GM19193 (cell line): Measurements from ENCODE around the gene PREPL.

ENCODE experiments used
- POLR2A ChIP-seq: IDR thresholded peaks from 4 replicates; pipeline ENCODE4 v1.6.1; 2011; ENCODE audit not compliant: insufficient read depth, insufficient read length; ENCODE audit errors: extremely low read depth

Gene PREPL

DNA sequence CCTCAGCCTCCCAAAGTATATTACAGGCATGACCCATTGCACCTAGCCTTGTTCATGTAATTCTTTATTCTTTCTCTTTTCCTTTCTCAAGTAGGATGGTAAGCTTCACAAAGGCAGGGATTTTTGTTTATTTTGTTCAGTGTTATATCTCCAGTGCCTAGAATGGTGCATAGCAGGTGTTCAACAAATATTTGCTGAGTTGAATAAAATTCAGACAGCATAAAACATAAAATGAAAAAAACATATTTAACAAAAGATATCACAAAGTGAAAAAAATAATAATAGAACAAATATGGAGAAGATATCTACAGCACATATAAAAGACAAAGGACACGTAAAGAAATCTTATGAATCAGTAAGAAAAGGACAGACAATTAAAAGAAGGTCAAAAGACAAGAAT is 8.8 kb downstream of the PREPL start:
- no peak for TF ChIP-seq POLR2A

- no peak for TF ChIP-seq POLR2A
Observed at GRCh38 chr2:44351676-44352075, 9.6 kb downstream of the PREPL start.

DNA sequence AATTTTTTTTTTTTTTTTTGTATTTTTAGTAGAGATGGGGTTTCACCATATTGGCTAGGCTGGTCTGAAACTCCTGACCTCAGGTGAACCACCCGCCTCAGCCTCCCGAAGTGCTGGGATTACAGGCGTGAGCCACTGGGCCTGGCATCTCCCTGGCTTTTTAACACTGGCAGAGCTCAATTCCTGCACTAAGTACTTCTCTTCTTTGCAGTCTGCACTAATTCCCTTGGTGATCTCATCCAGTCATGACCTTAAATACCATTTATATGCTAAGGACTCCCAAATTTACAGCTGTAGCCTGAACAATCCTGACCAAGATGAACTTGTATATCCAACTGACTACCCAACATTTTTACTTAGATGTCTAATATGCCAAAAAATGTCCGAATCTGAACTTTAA is 10.2 kb downstream of the PREPL start:
- no peak for TF ChIP-seq POLR2A

DNA sequence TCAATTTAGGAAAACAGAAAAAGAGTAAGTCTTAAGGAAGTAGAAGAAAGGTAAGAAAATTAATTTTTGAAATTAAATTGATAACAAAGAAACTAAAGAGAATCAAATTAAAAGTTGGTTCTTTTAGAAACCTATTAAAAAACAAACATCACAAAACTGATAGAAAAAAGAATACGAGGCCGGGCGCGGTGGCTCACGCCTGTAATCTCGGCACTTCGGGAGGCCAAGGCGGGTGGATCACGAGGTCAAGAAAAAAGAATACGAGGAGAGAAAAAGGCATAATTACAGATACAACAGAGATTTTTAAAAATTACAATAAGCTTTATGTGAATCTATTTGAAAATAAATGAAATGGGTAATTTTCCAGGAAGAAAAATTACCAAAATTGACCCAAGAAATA is 11.8 kb downstream of the PREPL start:
- no peak for TF ChIP-seq POLR2A

- TF ChIP-seq POLR2A, result no peak
Observed at GRCh38 chr2:44348400-44348799, 12.9 kb downstream of the PREPL start.

DNA sequence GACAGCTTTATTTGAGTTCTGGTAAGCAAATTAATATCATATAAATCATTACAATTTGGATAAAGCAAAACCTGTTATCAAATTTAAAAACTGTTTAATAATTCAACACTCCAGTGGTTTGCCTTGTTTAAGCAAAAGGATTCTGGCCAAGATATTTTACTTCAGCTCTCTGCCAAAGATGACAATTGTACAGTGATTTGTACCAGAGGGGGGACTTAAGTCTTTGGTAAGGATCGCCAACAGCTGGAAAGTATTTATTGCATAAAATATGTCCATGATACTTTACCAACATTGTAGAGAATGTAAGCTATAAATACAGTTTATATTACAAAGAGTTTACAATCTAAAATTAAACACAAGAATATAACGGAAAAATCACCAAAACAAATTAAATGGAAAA is 13.8 kb downstream of the PREPL start:
- no peak for TF ChIP-seq POLR2A

DNA sequence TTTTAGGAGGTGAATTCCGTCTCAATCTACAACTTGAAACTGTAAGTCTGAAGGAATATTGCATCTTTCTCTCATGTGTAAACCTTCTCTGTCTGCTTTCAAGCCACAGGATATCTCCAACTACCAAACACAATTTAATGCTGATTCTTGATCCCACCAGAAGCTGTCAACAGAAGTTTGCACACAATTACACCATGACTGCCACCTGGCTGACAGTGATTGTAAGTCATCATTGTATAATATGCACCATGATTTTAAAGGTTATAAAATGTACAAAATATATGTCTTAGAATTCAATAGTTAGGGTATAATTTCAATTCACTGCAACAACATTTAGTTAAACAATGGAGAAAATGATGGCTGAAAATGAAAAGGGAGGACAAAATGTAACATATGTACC is 18.4 kb downstream of the PREPL start:
- no peak for TF ChIP-seq POLR2A

DNA sequence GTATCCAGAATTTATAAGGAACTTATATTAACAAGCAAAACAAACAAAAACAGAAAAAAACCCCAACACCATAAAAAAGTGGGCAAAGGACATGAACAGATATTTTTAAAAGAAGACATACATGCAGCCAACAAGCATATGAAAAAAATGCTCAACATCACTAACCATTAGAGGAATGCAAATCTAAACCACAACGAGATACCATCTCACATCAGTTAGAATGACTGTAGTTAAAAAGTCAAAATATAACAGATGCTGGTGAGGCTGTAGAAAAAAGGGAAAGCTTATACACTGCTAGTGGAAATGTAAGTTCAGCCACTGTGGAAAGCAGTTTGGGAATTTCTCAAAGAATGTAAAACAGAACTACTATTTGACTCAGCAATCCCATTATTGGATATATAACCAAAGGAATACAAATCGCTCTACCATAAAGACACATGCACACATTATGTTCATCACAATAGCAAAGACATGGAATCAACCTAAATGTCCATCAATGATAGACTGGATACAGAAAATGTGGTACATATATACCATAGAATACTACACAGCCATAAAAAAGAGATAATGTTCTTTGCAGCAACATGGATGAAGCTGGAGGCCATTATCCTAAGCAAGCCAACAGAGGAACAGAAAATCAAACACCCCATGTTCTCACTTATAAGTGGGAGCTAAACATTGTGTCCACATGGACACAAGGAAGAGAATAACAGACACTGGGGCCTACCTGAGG is 25.3 kb downstream of the PREPL start:
- no peak for TF ChIP-seq POLR2A

DNA sequence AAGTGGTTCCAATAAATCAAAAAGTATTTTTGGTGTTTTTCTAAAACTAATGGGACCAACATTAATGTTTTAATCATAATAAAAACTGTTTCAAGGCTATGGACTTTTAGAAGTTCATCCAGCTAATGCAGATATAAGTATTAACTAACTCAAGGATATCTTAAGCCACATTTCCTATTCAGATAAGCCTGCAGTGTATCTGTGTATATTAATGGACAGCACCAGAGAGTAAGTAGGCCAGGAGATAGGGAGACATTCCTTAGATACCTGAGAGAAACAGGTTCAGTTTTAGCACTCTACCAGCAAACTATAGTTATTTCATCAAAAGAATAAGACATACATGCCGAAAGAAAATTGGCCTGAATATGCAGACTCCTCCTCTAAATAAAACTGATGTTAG is 27.3 kb downstream of the PREPL start:
- TF ChIP-seq POLR2A, result no peak

- no peak for TF ChIP-seq POLR2A
Observed at GRCh38 chr2:44330801-44331200, 30.5 kb downstream of the PREPL start.

DNA sequence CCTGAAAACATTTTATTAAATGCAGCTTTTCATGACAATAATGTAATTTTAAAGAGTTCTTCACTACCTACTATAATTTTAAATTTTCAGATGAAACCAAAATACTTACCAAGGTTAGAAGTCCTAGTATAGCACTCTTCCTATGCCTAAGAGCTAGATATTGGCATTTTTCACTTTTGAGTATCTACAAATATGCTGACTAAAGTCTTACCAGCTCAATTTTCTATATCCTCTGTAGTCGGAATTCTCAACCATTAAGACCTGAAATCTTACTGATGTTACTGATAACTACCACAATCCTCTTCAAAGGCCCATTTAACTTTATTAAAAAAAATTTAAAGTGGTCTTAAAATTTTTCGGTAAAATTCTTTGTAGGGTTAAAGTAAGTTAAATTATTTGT is 32.0 kb downstream of the PREPL start:
- TF ChIP-seq POLR2A, result no peak

DNA sequence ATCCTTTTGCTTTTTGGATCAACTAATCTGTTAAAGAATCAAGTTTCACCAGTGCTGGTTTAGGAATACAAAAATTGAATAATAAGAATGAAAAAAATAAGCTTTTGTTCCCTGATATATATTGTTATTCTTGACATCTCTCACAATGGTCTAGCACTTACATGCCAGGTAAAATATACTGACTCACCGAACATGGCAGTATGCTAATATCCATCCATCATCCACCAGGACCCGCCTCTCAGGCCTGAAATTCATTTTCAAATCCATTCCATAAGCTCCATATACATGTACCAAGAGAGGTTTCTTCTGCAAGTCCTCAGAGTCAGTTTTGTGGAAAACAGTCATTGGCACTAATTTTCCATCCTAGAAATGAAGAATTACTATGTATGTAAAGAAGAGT is 32.5 kb downstream of the PREPL start:
- TF ChIP-seq POLR2A, result no peak

GRCh38 chr2:44326548-44327264 is 34.6 kb downstream of the PREPL start:
- TF ChIP-seq POLR2A, result no peak

DNA sequence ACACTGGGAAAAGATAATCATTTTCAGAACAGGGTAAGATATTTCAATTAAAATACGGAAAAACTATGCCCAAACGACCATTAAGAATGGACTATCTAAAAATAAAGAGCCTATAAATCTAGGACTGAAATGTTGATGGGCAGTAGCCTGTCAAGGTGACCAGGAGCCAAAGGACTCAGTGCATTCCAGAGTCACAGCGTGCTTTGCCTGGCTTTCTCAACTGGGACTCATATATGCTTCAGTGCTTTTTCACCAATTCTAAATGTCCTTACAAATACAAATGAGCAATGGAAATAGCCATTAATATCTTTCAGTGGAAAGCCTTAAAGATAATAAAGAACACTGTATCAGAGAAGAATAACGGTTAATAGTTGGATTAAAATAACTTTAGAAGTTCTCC is 35.4 kb downstream of the PREPL start:
- no peak for TF ChIP-seq POLR2A

DNA sequence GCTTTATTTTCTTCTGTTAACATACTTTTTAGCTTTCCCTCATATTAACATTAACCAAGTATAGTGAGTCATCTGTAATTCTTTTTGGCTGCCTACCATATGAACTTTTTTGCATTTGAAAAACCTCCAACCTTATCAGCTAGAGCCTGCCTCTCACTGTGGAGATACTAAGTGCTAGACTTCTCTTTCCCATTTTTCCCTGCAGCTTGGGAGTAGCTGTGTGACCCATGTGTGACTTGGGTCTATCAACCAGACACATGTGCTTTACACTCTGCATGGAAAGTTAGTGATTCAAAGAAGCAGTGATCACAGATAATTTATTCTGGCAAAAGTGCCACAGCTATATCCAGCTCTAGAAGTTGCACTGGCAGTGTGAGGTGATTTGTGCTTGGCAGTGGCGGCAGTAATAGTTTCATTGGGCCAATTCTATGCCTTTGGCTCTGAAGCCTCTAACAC is 36.3 kb downstream of the PREPL start:
- TF ChIP-seq POLR2A, result no peak

DNA sequence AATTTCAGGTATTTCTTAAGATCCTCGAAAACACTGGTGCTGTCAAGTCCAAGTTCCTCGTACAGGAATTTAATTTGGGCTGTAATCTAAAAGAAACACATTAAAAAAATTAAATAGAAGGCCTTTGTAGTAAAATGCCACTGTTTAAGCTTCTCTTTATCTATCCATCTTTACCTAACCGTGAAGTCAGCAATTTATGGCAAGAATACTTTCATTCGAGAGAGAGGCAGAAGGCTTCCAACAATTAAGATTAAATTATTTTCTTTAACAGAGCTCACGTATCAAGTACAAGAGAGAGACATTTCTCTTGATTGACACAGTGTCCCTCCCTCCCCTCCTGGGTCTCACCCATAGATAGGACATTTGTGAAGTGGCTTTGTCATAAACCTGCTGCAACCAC is 39.9 kb downstream of the PREPL start:
- TF ChIP-seq POLR2A, result no peak
